NCI-H2196 treated with DMSO at 0.1 percent for 48 hours (cell line): ENCODE measurements around the gene ITGA4.

Experiments
- DNase-seq: peaks from one replicate; lab custom pipeline; 2025; ENCODE audit not compliant: unreplicated experiment; lab: John Stamatoyannopoulos, UW

ITGA4 gene

DNA sequence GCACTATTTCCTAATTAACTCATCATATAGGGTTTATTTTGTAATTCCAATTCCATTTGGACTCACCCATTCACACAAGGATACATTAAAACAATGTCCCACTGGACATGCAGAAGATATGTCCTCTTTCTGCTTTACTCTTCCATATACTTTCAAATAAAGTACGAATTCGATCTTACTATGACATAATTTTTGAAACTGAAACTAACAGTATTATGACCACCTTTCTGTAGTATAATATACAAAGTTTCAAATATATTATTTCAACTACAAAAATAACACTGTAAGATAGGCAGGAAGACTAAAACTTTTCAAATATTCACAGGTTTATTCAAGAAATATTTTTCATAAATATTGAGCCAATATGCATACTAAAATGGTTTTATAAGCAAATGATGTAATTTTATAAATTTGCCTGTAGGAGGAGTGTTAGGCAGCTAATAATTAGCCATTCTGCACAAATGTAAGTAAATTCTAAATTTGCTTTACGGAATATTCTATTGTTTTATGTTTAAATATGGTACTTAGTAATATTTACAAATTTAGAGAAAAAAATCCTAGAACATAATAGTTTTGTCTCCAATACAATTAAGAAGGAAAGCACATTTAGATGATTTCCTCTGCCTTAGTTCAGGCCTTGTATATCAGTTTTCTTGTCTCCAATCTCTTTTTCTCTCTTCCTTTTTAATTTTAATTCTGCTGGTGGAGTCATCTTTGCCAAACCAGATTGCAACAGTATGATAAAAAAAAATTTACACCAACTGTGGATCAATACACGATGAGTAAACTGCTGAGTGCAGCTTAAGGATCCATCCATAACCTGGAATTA is 113.9 kb downstream of the ITGA4 start:
- DNase-seq = no peak

DNA sequence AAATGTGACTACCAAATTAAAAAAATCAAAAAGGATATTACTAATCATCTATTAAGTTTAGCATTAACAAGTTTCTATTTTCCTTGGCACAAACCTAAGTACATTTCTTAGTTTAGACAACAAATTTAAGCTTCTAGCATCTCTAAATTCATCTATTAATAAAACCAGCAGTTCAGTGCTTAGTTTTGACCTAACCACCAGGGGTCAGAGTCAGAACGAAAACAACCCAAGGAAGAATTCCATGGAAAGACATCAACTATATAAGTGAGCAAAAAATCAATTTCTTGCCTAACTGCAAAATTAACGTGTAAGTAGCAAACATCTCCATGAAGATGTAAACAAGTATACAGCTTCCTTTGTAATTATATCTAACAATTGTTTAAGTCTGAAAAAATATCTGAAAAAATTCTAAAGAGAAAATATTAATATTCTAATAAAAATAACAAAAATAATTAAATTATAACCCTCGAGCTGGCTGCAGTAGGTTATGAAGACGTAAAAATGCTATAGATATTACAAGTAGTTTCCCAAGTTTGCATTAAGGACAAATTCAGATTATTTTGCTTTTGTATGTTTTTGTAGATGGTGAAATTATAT is 116.1 kb downstream of the ITGA4 start:
- DNase-seq = no peak

GRCh38 chr2:181574321-181574720 is 117.1 kb downstream of the ITGA4 start:
- DNase-seq = peak; percentile 14

DNA sequence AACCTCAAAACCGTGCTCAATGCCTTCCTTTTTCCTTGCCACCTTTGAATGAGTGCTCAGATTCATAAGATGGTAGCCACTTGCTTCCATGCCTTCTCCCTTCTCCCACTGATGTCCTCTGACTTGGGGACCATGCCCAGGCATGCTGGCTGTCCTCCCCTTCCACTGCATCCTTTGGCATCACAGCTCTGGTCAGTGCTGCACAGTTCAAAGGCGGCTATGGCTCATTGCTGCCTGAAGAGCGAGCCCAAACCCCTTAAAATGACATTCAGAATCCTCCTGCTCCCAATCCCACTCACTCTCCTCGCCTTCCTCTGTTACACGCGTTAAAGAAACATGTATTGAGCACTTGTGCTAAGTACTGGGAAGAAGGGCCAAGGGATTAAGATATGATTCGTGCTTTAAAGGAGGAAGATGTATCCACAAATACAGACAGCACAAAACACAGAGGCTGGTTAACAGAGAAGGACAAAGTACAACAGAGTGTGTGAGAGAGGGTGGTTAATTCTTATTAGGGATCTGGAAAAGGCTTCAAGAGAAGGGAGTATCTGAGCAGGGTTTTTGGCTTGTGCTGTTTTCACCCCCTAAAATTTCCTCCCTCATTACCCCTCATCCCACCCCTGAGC is 118.0 kb downstream of the ITGA4 start:
- no peak for DNase-seq

- no peak for DNase-seq
Observed at GRCh38 chr2:181575650-181576025, 118.5 kb downstream of the ITGA4 start.

DNA sequence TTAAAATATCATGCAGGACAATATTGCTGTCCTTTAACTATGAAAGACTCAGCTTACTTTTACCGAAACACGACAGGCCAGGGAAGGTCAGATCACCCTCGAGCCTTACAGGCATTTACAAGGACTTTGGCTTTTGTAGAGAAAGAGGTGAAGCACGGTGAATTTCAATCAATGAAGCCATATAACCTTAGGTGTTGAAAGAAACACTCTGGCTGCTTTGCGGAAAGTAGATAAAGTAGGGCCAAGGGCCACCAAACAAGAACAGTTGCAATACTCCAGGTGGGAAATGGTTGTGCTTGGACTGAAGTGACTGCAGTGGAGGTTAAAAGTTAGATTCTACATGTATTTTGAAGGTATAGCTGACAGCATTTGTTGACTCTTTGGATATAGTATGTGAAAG is 119.2 kb downstream of the ITGA4 start:
- DNase-seq = no peak

DNA sequence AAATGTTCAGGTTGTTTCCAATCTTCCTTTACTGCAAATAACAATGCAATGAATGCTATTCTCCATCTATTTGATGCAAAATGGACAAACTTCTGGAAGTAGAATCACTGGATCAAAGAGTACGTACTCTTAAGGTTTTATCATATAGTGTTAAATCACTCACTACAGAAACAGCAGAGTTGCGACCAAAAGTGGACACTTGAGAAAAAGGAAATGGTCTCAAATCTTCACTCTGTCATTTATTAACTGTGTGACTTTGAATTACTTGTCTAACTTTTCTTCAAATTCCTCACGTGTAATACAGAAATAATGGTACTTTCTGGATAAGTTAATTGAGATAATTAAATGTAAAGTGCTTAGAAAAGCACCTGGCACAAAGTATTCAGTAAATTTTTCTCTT is 121.6 kb downstream of the ITGA4 start:
- no peak for DNase-seq

- DNase-seq = no peak
Observed at GRCh38 chr2:181581534-181581933, 124.3 kb downstream of the ITGA4 start.

- DNase-seq = no peak
Observed at GRCh38 chr2:181585732-181586131, 128.5 kb downstream of the ITGA4 start.
